Stimulated activated CD8-positive, alpha-beta memory T cell treated with anti-CD3 and anti-CD28 coated beads, Interleukin-15, amount 100 ng/mL, for 48 hours (primary cell): ENCODE measurements around the gene SYNRG.
"Not testable (repeated sequence)": the region's sequence is repeated elsewhere in the genome, so short reads cannot be mapped to it uniquely, and the experiment has no call there.

Experiments
- DNase-seq, 2 donors: peaks; one replicate each; pipeline ENCODE4 v3.0.0-alpha.2; 2020; ENCODE audit warnings: low read depth in 2 of 2

Gene SYNRG, protein sequence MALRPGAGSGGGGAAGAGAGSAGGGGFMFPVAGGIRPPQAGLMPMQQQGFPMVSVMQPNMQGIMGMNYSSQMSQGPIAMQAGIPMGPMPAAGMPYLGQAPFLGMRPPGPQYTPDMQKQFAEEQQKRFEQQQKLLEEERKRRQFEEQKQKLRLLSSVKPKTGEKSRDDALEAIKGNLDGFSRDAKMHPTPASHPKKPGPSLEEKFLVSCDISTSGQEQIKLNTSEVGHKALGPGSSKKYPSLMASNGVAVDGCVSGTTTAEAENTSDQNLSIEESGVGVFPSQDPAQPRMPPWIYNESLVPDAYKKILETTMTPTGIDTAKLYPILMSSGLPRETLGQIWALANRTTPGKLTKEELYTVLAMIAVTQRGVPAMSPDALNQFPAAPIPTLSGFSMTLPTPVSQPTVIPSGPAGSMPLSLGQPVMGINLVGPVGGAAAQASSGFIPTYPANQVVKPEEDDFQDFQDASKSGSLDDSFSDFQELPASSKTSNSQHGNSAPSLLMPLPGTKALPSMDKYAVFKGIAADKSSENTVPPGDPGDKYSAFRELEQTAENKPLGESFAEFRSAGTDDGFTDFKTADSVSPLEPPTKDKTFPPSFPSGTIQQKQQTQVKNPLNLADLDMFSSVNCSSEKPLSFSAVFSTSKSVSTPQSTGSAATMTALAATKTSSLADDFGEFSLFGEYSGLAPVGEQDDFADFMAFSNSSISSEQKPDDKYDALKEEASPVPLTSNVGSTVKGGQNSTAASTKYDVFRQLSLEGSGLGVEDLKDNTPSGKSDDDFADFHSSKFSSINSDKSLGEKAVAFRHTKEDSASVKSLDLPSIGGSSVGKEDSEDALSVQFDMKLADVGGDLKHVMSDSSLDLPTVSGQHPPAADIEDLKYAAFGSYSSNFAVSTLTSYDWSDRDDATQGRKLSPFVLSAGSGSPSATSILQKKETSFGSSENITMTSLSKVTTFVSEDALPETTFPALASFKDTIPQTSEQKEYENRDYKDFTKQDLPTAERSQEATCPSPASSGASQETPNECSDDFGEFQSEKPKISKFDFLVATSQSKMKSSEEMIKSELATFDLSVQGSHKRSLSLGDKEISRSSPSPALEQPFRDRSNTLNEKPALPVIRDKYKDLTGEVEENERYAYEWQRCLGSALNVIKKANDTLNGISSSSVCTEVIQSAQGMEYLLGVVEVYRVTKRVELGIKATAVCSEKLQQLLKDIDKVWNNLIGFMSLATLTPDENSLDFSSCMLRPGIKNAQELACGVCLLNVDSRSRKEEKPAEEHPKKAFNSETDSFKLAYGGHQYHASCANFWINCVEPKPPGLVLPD (N-terminal part only)

DNA sequence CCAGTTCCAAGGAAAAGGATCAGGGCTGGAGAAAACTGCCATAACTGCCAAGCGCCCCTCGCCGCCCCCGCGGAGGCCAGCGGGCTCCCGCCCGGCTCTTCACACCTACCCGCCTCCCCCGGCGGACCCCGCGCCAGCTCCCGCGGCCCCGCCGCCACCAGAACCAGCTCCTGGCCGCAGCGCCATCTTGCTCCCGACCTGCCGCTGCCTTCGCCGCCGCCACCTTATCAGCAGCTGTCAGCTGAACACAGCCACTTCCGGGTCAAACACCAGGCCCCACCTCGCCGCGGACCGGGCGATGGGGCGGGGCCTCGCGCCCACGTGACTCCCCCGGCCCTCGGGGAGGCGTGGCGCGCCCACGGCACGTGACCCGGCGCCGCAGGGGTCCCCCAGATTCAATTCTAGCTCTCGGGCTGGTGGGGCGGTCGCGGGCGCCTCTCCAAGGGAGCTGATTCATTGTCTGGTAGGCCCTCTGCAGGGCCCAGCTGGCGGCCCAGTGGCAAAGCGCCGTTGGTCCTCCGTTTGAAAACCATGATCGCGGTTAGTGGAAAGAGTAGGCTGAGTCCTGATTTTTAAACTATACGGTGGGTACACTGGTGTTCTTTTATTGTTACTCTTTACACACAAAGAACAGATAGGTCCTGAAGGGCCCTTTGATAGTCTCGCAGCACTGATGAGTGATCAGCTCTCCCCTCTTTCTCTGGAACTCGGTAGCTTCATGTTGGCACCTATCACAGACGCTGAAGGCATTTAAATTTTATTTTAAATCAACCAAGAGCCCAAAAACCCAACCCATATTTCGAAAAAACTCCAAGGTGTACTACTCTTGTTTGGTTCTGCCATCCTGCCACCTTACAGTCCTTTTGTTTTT is at the start of gene SYNRG:
Gene SYNRG, minus strand, starts transcription at position 249 of the 871 bp plus-strand sequence. Its CDS starts 63 bp downstream, at position 186.
- peak; percentile 94 to 95 for DNase-seq

DNA sequence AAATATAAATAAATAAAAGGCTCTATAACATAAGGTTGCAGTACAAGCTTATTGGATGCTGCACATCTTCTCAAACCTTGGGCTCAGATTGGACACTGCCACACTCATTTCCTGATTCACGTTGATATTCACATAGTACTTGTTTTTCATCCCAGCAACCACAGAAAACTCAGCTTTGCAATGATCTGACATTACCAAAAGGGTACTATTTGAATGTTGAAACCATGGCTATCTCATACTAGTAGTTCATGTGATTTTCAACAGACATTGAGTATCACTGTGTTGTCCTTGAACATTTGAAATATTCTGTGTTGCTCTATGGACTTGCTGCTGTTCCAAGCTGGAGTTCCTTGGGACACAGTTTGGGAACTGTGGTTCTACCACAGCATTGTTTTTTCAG is 48.0 kb upstream of the SYNRG start:
- no peak for DNase-seq

DNA sequence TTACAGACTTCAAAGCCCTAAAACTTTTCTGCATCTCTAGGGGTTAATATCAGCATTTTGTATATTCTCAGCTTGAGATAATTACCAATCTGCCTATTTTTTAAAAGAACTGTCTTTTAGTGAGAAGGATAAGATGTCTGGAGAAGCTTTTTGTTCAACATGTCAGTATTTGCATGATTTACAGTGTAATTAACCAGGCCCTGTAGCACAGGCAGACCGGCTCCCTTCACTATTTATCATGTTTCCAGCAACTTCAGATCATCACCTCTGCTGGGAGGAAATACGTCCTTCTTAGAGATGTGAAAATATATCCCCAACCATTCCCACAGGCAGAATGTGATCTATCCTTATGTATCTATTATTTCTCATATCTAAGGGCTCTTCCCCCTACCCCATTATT is 42.6 kb upstream of the SYNRG start:
- no peak for DNase-seq

DNA sequence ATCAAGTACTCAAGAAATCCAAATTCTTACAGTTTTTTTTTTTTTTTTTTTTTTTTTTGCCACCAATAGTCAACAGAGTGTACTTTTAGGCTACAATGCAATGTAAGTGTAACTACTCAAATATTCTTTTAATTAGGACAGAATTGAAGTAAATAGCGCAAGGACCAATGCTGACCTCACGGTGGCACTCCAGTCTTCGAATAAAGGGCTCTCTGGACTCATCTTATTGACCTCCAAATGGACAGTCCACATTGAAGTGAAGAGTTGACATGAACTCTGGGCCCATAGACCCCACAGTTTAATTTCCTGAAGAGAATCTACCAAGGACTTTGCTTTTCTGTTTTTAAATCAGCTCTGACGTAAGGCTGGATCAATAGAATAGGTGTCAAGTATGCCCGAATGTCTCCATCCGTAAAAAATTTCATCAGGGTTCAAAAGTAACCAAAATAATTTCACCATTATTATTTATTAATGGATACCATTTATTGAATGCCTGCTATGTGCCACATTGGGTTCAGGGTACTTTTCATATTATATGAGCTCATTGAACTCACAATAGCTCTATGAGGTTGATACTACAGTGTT is 41.3 kb upstream of the SYNRG start:
- DNase-seq, result no peak

DNA sequence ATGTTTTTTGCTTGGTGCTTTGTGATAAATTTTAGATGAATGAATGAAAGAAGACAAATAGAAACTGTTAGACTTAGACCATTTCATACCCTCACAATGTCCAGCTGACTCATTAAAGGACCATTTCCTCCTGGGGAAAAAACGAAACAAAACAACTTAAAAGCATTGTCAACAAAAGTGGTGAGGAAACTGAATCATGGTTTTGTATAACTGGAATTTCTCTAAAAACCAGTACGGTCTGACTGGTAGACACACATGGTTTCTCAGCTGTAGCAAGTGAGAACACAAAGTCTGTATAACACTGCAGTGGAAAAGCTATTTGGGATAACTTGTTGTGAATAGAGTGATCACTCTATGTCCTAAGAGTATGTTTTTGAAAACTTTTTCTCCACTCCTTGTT is 39.3 kb upstream of the SYNRG start:
- DNase-seq, result no peak

DNA sequence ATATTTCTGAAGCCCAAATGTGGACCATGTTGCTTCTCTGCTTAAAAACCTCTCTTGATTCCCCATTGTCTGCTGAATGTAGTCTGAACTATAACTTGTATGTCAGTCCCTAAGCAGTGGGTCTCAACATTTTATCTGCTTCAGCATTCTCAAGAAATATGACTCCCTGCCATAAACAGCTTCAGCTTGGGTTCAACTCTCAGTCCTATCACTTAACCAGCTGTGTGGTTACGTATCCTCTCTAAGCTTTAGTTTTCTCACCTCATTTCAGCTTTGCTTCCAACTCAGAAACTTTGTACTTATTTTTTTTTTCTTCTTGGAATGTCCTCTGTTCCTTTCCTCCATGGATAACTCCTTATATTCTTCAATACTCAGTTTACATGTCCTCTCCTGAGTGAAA is 38.6 kb upstream of the SYNRG start:
- DNase-seq, result no peak

DNA sequence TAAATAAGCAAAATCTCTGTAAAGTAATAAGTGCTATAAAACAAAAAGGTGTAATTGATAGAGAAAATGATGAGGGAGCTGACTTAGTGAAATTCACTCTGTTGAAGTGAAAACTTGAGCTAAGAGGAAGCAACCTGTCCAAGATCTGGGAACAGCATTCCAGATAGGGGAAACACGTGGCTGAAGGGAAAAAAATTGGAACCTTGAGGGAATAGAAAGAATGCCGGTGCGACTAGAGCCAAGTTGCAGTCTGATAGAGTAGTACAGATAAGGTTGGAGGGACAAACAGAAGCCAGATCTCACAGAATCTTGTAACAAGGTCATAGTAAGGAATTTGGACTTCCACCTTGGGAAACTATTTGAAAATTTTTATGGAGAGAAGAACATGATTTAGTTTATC is 34.7 kb upstream of the SYNRG start:
- no peak for DNase-seq

DNA sequence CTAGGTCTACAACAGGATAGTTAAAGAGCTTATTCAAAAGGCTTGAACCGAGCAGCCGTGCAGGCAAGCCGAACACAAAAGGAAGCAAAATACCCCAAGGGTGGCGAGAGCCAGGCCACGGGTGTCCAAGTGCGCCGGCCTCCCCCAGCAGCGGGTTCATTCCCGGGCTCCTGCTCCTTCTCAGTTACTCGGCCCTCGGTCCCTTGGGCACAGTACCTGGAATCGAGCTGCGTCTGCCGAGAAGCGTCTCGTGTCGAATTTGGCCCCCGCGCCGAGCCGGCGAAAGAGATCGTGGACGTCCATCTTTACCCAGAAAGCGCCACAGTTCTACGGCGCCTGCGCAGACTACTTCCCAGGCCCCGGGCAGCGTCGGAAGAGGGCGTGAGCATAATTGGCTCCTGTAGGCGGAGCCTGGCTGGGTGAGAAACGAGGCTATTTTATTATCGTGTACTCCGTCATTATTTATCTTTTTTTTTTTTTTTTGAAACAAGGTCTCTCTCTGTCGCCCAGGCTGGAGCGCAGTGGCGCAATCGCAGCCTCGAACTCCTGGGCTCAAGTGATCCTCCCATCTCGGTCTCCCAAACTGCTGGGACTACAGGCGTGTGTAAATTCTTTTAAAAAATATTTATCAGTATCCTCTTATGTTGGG is 34.0 kb upstream of the SYNRG start, which contains the start of gene DDX52:
Gene DDX52, minus strand, starts transcription at position 329 of the 649 bp plus-strand sequence. Its CDS starts 26 bp downstream, at position 303.
- peak; percentile 80 to 81 for DNase-seq

DNA sequence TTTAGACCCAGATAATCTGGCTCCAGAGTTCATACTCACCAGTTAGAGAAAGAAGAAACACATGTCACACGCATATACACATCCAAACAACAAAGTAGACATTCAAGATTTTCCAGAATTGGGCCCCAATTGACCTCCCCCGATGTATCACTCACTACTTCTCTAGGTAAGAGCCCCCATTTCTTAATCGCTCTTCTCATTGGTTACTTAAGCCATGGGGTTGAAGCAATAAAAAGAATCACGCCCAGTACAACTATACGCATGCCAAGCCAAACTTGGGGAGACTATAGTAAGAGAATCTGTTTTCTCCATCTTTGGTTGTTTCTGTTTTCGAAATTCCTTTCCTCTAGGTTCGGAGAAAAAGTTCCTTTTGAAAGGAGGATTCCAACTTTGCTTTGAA is 33.5 kb upstream of the SYNRG start:
- DNase-seq, result no peak

DNA sequence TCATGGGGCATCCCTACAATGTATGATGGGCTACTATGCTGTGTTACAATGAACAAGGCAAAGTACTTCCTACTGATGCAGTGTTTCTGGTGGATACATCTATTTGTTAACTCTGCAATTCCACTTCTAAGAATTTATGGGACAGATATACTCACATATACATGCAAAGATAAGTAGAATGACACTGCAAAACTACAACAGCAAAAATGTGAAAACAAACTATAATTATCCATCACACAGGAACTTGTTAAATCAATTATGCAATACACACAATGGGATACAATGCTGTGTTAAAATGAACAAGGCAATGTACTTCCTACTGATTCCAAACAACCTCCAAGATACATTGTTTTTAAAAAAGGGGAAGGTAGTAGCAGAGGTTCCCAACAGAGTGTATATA is 30.8 kb upstream of the SYNRG start:
- DNase-seq, result no peak

DNA sequence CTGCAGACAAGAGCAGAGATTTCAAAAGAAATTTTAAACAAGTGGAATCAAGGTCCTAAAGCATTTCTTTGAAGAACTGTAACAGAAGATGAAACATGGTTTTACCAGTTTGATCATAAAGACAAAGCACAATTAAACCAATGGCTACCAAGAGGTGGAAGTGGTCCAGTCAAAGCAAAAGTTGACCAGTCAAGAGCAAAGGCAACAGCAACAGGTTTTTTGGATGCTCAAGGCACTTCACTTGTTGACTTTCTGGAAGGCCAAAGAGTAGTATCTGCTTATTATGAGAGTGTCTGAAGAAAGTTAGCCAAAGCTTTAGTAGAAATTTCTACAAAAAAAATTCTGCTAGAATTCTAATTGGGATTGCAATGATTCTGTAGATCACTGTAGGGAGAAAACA is 28.7 kb upstream of the SYNRG start:
- DNase-seq, result no peak

DNA sequence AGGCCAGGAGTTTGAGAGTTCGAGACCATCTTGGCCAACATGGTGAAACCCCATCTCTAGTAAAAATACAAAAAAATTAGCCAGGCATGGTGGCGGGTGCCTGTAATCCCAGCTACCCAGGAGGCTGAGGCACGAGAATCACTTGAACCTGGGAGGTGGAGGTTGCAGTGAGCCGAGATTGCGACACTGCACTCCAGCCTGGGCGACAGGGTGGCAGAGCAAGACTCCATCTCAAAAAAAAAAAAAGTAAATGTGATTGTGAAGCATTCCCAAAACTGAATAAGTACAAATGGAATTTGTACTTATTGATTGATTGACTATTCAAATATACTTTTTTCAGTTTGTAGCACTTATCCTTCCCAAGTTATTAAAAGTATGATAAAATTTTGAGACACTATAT is 7.2 kb upstream of the SYNRG start:
- not testable (repeated sequence) for DNase-seq

DNA sequence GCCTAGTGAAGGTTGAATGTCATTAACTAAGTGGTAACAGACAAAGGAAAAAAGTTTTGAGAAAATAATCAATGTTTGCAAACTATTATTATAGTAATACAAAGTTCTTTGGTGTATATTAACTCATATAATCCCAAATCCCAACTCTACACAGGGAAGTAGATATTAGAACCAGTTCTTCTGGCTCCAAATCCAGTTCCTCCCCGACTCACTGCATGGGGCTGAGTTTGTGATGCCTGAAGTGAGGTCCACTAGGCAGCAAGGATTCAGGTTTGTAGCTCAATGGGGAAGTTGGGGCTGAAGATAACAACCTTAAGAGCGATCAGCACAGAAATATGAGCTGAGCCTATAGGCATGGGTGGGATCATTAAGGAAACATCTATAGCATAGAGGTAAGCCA is 5.6 kb upstream of the SYNRG start:
- no peak for DNase-seq

DNA sequence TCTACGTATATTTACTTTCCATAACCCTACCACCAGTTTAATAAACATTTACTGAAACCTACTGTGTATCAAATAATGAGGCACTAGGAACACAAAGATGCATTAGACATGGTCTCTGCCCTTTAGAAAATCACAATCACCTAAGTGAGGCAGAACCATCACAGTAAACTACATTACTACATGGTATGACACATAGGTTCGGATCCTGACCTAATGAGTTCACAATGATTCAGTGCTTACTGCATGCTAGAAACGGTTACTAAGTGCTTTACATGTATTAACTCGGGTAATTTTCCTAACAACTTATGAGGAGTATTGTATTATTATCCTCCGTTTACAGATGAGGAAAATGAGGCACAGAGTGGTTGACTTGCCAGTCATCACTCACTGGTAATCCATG is 5.2 kb upstream of the SYNRG start:
- DNase-seq, result no peak

DNA sequence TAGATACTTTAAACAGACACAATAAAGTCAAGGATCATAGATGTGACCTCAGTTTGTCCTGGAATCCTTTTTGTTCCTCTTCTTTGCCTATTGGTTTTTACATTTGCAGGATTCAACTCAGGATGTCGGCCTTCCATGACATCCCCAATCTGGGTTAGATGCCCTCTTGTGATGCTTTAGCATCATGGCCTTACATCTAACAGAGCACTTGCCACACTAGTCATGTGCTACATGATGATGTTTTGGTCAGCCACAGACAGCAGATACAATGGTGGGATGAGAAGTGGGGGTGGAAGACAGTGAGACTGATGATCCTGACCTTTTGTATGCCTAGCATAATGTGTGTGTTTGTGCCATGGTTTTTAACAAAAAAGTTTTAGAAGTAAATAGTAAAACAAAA is 1.8 kb upstream of the SYNRG start:
- no peak for DNase-seq

DNA sequence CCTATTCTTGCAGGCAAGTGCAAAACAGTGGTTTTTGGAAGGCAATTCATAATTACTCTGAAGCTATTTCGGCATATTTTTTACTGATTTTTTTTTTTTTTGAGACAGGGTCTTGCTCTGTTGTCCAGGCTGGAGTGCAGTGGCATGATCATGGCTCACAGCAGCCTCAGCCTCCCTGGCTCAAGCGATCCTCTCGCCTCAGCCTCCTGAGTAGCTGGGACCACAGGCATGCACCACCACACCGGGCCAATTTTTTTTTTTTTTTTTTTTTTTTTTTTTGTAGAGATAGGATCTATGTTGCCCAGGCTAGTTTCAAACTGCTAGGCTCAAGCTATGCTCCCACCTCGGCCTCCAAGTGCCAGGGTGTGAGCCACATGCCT is 813 bp upstream of the SYNRG start:
- DNase-seq, result not testable (repeated sequence)

DNA sequence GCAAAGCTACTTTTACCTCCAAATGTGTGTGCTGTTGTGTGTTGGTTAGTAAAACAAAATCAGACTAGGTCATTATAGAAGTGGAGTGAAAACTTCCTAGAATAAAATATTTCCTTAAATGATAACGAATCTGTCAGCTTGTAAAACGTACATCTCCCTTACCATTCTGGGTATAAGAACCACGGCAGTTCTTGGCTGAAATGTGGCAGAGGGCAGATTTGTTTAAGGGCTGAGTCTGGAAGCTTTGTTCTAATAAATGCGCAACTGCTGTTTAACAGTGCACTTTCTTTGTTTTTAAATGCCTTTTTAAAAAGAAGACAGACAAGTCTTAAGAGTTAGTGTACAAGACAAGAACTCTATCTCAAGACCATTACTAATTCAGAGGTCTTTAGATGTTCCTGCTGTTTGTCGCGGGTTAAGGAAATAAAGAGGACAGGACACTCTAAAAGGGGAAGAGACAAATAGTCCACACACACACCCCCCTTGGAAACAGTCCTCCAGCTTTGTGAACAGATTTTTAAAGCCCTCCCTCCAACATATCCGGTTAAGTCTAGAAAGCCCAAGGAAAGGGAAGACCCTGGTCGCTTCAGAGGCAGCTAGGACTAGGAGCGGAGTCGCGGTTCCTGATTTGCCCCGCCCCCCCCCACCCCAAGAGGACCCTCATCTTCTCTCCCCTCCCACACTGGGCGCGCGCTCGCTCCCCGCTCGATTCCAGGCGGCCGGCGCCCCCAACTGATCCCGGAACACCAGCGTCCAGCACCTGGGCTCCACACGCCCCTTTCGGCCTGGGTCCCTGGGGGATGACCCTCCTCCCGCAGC is 658 bp downstream of the SYNRG start:
- DNase-seq, result no peak

DNA sequence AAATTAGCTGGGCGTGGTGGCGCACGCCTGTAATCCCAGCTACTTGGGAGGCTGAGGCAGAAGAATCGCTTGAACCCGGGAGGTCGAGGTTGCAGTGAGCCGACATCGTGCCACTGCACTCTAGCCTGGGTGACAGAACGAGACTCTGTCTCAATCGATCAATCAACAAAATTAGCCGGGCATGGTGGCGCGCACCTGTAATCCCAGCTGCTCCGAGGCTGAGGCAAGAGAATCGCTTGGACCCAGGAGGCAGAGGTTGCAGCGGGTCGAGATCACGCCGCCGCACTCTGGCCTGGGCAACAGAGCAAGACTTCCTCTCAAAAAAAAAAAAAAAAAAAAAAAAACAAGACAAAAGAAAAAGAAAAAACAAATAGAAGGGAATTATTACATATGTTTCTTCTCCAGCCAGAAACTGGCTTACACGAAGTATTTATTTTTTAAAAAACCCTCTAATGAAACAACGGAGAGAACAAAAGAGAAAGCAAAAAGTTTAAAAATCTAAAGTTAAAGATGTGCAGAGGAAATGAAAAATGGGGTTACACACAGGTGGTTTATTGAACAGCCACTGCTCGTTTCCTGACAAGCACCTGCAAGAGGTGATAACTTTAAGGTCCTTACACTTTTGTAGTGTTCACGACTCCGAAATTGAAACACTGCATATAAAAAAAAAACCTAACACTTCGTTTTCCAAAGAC is 1.4 kb downstream of the SYNRG start:
- no peak for DNase-seq
